ENCODE measurements around the gene AJAP1.

AJAP1 gene

DNA sequence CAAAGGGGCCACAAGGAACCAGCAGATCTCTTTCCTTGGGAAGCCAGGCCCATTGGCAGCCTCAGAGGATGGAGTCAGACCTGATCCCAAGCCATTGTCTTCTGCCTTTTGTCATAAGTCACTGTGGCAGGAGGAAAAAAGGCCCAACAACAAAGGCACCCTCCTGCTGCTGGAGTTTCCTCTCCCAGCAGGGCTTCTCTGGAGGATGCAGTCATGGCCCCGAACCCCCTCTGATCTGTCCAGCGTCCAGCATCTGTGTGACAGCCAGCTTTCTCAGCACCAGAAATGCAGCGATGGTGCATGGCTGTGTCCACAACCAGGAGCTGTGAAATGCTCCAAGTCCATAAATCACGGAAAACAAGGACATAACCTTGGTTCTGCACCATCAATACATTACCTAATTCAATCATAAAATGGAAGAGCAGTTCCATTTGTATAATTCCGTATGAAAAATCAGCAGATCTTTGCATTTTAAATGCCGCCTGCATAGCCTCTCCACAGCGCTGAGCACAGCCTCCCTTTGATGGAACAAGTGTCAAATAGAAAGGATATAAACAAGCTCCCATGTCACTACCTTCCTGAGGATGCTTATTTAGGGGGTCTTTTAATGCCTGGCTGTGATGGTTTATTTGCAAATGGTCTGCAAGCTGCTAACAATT is 30.6 kb downstream of the AJAP1 start:
- no peak for DNase-seq

GRCh38 chr1:4685523-4685865 is 31.1 kb downstream of the AJAP1 start:
- DNase-seq, result no peak

GRCh38 chr1:4687943-4688342 is 33.5 kb downstream of the AJAP1 start:
- no peak for DNase-seq

GRCh38 chr1:4689271-4689935 is 35.0 kb downstream of the AJAP1 start:
- no peak for DNase-seq

GRCh38 chr1:4689941-4690635 is 35.7 kb downstream of the AJAP1 start:
- no peak for DNase-seq

DNA sequence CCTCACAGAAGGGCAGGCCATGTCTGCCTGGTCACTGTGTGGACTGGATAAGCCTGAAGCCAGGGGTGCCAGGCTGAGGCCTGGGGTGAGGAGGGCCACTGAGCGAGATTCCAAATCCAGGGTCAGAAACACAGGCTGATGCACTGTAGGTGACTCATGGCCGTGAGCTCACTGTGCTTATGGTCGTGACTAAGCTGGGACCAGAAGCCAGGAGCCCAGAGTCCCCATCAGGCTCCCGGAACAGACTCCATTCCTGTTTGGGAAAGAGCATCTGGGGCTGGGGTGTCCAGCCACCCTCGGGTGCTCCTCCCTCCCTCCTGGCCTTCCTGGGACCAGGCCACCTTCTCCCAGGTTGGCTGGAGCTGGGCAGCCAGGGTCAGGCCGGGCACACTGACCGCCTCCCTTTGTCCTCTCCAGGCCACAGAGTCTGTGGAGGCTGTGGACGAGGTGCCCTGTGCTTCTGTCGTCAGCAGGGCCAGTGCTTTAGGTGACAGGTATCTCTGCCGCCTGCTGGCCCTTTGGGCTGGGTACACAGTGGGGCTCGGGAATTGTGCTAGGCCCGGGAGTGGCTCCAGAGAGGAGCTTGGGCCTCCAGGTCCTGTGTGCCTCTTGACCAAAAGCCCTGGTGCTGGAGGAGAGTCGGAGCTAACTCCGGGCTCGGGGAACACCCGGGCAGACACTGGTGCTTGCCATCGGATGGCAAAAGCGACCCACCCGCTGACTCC is 36.7 kb downstream of the AJAP1 start:
- DNase-seq, result no peak

DNA sequence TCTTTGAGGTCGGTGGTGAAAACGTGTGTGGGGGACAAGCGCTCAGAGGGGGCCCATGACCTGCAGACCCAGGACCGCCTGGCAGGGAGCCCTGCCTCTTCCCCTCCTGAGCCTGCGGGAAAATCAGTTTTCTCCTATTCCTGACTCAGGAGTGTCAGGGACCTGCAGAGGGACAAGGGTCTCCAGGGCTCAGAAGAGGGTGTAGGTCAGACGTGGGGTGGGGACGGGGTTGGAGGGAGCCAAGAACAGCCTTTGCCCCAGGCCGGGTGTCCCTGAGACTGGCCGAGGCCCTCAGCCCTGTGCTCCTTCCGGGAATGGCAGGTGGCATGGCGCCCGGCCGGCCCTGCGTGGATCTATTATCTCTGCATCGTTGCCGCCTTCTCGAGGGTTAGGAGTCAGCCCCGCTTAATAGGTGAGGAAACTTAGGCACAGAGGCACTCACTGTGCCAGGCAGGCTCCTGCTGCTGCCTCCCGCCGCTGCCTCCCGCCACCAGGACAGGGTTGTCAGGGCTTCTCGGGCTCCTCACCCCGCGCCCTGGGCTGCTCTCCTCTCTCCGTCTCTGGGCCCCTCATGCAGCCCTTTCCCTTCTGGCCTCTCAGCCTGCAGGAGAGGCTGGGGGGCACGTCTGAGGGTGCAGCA is 37.5 kb downstream of the AJAP1 start:
- DNase-seq, result no peak

- no peak for DNase-seq
Observed at GRCh38 chr1:4692437-4692836, 38.0 kb downstream of the AJAP1 start.

DNA sequence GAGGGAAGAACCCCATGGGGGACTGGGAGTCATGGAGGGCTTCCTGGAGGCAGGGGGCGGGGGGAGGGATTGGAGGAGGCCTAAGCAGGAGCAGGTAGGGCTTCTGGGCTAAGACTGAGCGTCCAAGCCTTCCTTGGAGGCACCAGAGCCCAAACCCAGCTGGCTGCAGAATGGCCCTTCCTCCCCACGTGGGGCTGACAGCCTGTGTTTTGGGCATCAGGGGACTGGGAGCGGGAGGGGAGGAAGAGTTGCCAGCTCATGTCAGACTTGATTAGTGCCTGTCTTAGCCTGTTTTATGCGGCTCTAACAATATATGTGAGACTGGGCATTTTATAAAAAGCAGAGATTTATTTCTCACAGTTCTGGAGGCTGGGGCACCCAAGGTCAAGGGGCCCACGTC is 38.9 kb downstream of the AJAP1 start:
- DNase-seq, result no peak

DNA sequence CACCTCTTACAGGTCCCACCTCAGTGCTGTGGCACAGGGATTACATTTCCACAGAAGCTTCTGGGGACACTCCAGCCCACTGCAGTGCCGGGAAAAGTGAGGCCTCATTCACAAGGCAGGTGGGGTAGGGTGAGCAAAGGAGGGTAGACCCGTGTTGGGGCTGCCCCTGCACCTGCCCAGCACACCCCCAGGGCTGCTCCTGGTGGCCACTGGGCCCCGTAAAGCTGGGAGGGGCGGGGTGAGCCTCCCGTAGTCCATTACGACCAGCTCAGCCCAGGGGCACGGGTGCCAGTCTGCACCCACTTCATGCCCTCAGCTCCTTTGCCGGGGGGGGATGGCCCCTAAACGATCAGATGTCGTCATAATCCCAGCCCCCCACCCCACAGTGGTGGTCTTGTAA is 39.5 kb downstream of the AJAP1 start:
- DNase-seq, result no peak

DNA sequence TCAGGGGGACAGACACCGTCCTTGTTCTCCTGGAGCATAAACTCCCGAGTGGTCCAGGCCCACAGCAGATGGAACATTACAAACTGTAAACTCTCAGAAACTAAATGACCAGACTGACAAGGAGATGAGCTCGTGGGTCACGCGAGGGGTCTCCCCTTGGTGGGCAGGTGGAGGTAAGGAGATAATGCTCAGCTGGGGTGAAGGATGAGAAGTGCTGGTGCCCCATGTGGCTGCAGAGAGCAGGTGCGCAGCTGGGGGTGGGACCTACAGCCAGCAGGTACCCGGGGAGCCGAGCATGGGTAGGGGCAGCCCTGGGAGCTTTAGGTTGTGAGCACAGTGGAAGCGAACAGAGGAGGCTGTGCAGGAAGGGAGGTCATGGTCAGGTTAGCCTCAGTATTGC is 40.1 kb downstream of the AJAP1 start:
- DNase-seq, result no peak

DNA sequence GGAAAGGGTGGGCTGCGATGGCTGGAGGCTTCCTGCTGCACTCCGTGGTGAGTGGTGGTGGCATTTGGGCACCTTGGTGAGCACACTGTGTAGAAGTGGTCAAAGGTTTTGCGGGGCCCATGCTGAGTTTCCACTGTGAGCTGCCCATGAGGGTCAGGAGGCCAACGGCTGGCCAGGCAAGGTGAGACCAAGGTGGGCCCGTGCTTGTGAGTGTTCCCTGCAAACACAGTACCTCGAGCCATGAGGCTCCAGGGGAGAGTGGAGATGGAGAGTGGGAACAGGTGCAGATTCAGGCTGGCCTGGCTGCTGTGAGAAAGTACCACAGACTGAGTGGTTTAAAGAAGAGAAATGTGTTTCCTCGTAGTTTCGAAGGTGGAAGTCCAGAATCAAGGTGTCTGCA is 40.8 kb downstream of the AJAP1 start:
- no peak for DNase-seq

GRCh38 chr1:4696161-4696745 is 41.8 kb downstream of the AJAP1 start:
- DNase-seq, result no peak

- no peak for DNase-seq
Observed at GRCh38 chr1:4696753-4697152, 42.3 kb downstream of the AJAP1 start.

- DNase-seq, result no peak
Observed at GRCh38 chr1:4697801-4698200, 43.4 kb downstream of the AJAP1 start.

DNA sequence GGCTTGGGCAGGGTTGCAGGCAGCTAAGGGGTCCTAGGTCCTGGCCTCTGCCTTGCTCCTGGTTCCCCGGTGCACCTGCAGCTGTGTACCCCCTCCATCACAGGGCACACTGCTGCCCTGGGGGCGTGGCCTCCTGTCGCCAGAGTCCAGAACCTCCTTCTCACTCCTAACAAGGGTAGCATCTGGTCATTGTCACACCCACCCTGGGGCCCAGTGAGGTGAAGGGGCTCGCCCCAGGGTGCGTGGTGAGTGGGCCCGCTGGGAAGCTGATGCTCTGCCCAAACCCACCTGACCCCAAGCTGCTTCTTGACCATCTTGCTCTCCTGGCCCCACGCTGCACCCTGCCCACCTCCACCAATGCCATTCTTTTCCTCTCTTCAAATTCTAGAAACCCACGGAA is 44.5 kb downstream of the AJAP1 start:
- no peak for DNase-seq

GRCh38 chr1:4699376-4700301 is 45.2 kb downstream of the AJAP1 start:
- DNase-seq, result no peak

DNA sequence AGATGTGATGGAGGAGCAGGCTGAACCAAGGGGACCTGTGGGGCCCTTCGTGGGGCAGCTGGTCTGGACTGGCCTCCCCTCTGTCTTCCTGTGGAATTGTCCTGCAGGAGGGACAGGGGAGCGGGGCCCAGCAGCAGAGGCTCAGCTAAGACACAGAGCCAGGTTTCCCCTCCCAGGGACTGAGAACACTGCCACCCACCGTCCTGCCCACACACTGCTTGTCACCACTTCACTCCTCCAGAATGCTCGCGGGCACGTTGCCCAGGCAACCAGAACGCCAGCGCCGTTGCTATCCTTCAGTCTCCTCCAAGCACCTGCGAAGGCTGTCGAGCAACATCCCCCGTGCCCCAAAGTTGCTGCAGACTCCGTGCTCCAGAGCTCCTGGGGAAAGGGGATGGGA is 46.4 kb downstream of the AJAP1 start:
- DNase-seq, result no peak

GRCh38 chr1:4701276-4701675 is 46.9 kb downstream of the AJAP1 start:
- DNase-seq, result no peak

DNA sequence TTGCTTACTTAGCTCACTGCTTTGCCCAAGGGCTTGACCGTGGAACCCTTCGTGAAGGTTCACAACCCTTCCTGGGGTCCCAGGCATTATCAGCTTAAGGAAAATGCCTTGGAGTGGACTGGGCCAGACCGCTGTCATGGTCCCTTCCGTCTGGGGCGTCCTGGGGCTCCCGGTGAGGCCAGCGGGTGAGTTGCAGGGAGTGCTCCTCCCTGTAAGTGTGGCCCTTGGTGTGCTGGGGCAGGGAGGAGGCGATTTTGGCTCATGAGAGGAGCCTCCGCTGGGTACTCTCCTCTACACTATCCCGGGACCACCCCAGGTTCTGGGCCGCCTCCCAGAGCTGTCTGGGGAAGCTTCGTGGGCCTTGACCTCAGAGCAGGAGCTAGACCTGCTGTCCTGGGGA is 48.1 kb downstream of the AJAP1 start:
- DNase-seq, result no peak

DNA sequence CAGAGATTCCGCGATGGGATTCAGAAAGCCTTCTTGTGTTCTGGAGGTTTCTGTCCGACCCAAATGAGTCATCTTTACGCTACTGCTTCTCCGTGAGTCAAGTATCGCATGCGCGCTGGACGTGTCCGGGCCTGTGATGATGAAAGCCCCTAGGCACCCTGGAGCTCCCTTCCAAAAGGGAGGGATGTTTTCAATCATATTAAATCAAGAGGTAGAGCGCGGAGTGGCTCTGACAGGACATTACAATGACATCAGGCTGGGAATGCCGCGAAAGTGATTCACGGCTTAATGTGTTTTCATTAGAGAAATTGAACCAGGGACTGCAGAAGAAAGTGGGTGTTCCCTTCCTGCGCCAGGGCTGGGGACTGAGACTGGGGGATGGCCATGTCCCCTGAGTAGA is 48.5 kb downstream of the AJAP1 start:
- no peak for DNase-seq

DNA sequence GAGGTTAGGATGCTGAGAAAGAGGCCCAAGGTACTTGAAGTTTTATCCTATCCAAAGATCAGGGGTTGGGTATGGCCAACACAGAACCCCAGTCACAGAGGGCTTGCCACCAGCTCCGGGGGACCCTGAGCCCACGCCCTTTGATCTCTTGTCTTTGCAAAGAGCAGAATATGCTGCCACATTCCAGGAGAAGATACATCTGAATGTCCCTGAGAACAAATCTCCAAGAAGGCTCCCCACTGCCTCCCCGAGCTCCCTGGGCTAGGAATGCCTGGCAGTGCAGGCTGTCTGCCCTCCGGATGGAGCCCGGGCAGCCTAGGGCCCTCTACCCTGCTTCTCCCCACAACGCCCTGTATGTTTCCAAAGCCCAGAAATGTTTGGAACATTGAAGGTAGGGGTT is 49.2 kb downstream of the AJAP1 start:
- DNase-seq, result no peak

Measured in Kasumi-1 (cell line).